ENCODE results near the gene NOL12.

DNA sequence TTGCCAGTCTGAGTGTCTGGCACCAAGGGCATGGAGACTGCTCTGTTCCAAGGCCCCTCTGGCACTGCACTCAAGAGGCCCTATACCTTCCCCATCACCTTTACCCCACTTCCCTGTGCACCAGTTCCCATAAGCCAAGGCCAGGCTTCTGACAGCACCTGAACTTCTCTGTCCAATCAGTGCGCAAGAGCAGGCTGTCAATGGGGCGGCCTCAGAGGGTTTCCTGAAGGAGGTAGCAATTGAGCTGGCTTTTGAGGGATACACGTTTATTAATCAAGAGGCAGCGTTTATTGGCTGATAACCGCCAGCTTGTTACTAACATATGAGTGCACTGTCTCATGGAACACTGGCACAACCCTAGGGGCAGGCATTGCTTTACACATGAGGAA lies 44.6 kb upstream of the NOL12 start:
- TF ChIP-seq CTCF (IDR thresholded peaks at IDR 0.05; ENCODE audit: poor library complexity, severe bottlenecking) = no peak
- no peak for TF ChIP-seq POLR2AphosphoS5 (IDR thresholded peaks at IDR 0.05)
- no peak for TF ChIP-seq EZH2 (IDR thresholded peaks at IDR 0.05; ENCODE audit: borderline replicate concordance, insufficient read depth, low read length, poor library complexity, severe bottlenecking)
